IPS-NIHi11 (cell line): ENCODE data around the gene ZNF487.
A peak's percentile ranks its signal among the peaks of the same experiment; 100 is the strongest.
"Not testable (repeated sequence)": the region's sequence is repeated elsewhere in the genome, so short reads cannot be mapped to it uniquely, and the experiment has no call there.

Source experiments
- DNase-seq: peaks from one replicate; pipeline ENCODE4 v3.0.0; 2012; ENCODE audit warnings: mixed read lengths, low spot score

The ZNF487 gene

DNA sequence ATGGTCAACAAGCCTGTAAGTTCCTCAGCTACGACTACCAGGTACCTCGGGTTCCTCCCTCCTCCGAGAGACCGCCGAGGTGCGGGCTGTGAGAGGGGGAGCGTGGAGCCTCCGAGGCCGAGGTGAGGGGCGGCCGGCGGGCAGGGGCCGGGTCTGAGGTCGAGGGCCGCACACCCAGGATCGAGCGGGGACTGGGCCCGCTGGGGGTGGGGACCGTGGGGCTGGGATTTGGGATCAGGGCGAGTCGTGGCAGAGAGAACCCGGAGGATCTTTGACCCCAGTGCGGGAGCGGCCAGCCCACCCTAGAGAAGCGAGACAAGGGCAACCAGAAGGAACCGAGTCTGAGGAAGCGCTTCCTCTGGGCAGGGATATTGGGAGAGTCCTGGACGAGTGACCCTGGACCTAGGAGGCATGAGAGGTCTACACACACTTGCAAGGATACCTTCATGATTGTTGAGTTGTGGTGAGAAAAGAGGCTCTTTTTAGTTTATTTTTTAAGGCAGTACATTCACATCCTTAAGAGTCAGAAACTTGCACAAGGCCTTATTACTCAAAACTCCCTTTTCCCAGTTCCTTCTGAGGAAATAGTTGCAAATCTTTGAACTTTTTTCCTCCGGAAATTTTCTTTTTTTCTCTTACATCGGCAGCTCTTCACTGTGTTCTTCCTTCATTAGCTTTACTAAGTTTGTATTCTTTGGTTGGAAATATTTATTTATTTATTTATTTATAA lies 395 bp downstream of the ZNF487 start:
- no peak for DNase-seq

DNA sequence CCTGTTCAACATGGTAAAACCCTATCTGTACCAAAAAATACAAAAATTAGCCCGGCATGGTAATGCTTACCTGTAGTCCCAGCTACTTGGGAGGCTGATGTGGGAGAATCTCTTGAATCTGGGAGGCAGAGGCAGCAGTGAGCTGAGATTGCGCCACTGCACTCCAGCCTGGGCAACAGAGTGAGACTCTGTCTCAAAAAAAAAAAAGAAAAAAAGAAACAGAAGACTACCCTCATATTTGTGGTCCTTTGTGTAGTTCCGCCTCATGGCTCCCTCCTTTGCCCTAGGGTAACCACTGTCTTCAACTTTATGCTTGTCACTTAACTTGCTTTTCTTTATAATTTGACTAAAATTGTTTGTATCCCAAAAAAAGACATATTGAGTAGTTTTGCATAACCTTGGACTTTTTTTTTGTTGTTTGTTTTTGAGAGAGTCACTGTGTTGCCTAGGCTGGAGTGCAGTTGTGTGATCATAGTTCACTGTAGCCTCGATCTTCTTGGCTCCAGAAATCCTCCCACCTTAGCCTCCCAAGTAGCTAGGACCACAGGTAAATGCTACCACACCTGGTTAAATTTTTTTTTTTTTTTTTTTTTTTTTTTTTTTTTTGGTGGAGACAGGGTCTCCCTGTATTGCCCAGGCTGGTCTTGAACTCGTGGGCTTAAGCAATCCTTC lies 3.7 kb downstream of the ZNF487 start:
- no peak for DNase-seq

DNA sequence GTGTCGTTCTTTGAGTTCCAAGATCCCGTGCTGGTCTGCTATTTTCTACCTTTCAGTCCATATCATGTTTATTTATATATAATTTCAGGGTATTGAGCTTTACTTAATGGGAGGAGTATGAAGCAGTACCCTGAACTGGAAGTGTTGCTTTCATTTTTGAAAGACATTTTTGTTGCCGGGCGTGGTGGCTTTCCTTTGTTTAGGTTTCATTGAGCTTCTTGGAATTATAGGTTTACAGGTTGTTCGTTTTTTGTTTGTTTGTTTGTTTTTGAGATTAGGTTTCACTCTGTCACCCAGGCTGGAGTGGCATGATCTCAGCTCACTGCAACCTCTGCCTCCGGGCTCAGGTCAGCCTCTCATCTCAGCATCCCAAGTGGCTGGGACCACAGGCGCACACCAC lies 7.4 kb downstream of the ZNF487 start:
- no peak for DNase-seq

DNA sequence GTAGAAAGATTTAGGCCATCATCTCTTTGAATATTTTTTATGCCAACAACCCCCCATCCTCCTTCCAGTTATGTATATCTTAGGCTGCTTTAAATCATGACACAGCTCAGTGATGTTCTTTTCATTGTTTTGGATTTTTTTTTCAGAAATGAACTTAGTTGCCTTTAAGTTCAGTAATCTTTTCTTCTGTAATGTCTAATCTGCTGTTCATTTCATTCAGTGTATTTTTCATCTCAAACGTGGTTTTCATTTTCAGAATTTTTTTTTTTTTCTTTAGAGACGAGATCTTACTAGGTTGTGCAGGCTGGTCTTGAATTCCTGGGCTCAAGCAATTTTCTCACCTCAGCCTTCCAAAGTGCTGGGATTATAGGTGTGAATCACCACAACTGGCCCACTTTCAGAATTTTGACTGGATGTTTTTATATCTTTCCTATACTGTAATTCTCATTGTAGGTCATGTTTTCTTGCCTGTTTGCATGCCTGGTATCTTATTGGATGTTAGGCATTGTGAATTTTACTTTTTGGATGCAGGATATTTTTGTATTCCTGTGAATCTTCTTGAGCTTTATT lies 8.1 kb downstream of the ZNF487 start:
- DNase-seq, result no peak

DNA sequence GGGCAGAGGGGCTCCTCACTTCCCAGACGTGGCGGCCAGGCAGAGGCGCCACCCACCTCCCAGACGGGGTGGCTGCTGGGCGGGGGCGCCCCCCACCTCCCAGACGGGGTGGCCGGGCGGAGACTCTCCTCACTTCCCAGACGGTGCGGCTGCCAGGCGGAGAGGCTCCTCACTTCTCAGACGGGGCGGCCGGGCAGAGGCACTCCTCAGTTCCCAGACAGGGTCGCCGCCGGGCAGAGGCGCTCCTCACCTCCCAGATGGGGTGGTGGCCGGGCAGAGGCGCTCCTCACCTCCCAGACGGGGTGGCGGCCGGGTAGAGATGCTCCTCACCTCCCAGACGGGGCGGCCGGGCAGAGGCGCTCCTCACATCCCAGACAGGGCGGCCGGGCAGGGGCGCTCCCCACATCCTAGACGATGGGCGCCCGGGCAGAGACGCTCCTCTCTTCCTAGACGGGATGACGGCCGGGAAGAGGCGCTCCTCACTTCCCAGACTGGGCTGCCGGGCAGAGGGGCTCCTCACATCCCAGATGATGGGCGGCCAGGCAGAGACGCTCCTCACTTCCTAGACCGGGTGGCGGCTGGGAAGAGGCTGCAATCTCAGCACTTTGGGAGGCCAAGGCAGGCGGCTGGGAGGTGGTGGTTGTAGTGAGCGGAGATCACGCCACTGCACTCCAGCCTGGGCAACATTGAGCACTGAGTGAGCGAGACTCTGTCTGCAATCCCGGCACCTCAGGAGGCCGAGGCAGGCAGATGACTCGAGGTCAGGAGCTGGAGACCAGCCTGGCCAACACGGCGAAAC lies 9.5 kb downstream of the ZNF487 start:
- not testable (repeated sequence) for DNase-seq

DNA sequence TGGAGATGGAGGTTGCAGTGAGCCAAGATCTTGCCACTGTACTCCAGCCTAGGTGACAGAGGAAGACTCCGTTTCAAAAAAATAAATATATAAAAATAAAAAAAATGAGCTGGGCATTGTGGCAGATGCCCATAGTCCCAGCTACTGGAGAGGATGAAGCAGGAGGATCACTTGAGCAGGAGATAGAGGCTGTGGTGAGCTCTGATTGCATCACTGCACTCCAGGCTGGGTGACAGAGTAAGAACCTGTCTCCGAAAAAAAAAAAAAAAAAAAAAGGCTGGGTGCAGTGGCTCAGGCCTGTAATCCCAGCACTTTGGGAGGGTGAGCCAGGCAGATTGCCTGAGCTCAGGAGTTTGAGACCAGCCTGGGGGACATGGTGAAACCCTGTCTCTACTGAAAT lies 11.8 kb downstream of the ZNF487 start:
- DNase-seq, result no peak

DNA sequence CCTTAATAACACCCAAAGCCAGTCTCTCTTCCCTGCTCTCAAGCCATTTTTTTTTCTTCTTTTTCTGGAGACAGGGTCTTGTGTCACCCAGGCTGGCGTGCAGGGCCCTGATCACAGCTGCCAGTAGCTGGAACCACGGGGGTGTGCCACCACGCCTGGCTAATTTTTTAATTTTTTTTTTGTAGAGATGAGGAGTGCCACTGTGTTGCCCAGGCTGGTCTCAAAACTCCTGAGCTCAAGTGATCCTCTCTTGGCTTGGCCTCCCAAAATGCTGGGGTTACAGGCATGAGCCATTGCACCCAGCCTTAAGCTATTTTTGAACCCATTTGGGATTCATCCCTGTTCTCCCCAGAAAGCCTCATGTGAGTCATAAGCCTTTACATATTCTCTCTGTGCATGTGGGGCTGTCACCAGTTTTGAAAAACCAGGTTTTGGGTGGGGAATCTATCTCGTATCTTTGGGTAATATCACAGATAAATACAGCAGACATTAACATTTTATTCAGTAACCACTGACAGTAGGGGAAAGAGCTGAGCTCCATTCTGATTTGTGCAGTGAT lies 15.5 kb downstream of the ZNF487 start:
- no peak for DNase-seq

DNA sequence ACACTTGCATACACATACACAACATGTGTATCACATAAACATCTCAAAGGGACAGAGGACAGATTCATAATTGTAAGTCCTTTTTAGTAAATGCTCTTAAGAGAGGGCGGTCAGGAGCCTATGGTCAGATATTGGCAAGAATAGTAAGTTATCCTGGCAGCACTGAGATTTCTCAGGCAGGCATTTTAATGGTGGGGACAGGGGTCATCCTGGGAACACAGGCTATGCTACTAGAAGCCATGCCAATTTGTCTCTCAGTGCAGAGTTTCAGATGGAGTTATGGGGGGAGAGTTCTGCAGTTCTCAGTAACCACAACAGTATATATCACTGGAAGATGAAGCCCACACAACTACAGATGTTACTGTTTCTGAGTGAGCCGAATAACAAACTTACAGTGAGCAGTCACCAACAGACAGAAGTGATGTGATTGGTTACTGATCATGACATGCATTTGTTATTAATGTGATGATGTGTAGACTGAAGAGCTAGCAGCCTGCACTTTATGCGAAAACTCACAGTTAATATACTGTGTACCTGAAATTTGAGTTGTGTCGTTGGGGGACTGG lies 16.4 kb downstream of the ZNF487 start:
- no peak for DNase-seq

DNA sequence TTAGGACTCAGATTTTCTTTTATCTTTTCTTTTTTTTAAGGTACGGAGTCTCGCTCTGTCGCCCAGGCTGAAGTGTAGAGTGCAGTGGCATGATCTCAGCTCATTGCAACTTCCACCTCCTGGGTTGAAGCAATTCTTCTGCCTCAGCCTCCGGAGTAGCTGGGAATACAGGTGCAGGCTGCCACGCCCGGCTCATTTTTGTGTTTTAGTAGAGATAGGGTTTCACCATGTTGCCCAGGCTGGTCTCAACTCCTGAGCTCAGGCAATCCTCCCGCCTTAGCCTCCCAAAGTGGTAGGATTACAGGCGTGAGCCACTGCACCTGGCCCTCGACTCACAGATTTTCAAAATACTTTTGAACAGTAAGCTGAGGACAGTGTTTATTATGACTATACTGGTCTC lies 17.1 kb downstream of the ZNF487 start:
- not testable (repeated sequence) for DNase-seq

DNA sequence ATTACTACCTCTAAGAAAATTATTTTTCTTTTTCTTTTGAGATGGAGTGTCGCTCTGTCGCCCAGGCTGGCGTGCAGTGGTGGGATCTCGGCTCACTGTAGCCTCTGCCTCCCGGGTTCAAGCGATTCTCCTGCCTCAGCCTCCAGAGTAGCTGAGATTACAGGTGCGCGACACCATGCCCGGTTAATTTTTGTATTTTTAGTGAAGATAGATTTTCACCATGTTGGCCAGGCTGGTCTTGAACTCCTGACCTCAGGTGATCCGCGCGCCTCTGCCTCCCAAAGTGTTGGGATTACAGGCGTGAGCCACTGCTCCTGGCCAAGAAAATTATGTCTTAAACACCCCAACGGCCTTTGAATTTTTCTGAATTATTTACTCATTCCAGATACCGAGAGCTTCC lies 19.6 kb downstream of the ZNF487 start:
- not testable (repeated sequence) for DNase-seq

DNA sequence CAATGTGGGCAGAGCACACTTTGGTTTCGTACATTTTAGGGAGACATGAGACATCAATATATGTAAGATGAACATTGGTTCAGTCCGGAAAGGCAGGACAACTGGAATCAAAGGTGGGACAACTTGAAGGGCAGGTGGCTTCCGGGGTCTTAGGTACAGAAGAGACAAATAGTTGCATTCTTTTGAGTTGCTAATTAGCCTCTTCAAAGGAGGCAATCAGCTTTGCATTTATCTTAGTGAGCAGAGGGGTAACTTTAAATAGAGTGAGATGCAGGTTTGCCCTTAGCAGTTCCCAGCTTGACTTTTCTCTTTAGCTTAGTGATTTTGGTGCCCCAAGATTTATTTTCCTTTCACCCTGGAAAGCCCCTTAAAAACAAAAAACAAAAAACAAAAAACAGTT lies 21.3 kb downstream of the ZNF487 start:
- no peak for DNase-seq

DNA sequence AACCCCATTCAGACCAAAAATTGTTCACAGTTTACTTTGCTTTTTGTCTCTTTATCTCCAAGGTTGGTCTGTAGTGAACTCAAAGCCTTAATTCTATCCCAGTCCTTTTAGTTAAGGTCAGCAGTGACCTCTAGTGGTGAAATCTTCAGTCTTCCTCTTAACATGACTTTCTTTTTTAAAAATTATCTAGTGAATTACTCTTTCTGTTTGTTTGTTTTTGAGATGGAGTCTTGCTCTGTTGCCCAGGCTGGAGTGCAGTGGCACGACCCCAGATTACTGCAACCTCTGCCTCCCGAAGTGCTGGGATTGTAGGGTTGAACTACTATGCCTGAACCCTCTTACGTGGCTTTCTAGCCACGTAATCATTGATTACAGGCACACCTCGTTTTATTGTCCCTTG lies 25.0 kb downstream of the ZNF487 start:
- peak; percentile 48 for DNase-seq

DNA sequence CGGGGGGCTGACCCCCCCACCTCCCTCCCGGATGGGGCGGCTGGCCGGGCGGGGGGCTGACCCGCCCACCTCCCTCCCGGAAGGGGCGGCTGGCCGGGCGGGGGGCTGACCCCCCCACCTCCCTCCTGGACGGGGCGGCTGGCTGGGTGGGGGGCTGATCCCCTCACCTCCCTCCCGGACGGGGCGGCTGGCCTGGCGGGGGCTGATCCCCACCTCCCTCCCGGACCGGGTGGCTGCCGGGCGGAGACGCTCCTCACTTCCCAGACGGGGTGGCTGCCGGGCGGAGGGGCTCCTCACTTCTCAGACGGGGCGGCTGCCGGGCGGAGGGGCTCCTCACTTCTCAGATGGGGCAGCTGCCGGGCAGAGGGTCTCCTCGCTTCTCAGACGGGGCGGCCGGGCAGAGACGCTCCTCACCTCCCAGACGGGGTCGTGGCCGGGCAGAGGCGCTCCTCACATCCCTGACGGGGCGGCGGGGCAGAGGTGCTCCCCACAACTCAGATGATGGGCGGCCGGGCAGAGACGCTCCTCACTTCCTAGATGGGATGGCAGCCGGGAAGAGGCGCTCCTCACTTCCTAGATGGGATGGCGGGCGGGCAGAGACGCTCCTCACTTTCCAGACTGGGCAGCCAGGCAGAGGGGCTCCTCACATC lies 28.3 kb downstream of the ZNF487 start:
- DNase-seq, result not testable (repeated sequence)

DNA sequence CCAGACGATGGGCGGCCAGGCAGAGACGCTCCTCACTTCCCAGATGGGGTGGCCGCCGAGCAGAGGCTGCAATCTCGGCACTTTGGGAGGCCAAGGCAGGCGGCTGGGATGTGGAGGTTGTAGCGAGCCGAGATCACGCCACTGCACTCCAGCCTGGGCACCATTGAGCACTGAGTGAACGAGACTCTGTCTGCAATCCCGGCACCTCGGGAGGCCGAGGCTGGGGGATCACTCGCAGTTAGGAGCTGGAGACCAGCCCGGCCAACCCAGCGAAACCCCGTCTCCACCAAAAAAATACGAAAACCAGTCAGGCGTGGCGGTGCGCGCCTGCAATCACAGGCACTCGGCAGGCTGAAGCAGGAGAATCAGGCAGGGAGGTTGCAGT lies 28.8 kb downstream of the ZNF487 start:
- not testable (repeated sequence) for DNase-seq

DNA sequence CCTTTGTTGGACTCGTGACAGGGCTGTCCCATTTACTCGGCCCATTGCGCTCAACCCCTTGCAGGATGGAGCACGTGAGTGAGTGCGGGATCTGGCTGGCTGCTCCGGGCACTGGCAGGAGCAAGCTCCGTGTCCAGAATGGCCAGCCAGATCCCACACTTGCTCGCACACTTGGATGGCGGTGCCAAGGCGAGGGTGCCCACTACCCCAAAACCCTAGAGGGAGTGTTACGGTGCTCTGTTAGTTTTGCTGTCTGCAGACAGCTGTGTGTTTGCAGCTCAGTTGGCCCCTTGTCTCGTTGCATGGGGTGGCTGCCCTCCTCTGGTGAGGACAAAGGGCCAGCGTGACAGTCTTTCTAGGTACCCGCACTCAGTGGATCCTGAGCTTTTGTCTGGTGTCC lies 34.2 kb downstream of the ZNF487 start:
- no peak for DNase-seq

DNA sequence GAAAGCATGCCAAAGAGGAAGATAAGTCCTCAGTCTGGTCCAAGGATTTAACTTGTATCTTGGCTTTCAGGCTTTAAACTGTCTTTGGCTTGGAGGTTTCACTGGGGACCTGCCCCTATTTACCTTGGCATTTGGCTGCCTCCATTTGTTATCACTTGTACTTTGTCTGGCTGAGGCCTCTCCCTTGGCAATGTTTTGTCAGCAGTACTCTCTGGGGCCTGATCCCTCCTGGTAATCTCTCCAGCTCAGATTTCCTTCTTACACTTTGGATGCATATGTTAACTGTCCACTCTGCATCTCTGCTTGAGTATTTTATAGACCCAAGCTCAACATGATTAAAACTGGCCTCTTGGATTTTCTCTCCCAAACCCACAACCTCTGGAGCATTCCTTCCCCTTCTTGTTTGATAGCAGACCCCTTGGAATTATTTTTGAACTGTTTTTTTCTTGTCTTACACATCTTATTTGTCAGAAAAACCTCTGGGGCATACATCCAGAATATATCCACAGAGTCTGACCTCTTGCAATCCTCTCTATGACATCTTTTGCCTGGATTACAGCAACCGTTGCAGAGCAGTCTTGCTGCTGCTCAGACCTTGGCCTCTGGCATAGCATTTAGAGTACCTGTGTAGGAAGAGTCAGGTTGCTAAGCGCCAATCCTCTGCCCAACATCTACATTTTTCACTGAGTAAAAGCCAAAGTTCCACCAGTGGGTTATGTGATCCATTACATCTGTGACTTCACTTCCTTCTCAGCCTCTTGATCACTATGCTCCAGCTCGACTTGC lies 35.2 kb downstream of the ZNF487 start:
- no peak for DNase-seq

DNA sequence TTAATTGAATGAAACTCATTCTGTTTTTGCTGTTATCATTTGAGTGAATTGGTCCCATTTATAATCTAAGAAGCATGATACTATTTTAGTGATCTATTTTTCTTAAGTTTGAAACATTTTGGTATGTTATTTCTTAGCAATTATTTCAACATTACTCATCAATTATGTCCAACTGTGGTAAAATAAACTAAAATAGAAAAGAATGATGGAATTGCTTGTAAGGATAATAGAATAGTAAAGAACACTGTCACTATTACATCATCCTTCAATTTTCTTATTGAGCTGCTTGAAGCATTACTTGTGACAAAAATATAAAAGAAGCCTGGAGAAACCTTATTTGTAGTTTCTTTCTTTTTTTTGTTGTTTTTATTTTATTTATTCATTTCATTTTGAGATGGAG lies 42.4 kb downstream of the ZNF487 start:
- DNase-seq, result no peak

DNA sequence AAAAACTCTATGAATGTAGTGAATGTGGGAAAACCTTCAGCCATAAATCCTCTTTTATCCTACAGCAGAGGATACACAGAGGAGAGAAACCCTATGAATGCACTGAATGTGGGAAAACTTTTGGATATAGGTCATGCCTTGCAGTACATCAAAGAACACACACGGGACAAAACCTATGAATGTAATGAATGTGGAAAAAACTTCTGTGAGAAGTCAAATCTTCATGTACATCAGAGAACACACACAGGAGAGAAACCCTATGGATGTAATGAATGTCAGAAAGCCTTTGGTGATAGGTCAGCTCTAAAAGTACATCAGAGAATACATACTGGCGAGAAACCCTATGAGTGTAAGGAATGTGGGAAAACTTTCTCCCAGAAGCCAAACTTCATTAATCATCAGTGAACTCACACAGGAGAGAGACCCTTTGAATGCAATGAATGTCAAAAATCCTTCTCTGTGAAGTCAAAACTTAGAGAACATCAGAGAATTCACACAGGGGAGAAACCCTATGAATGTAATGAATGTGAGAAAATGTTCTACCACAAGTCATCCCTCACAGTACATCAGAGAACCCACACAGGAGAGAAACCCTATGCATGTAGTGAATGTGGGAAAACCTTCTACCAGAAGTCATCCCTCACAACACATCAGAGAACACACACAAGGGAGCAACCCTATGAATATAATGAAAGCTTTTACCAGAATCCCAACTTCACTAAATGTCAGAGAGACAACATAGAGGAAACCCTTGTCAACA lies 45.6 kb downstream of the ZNF487 start:
- no peak for DNase-seq

DNA sequence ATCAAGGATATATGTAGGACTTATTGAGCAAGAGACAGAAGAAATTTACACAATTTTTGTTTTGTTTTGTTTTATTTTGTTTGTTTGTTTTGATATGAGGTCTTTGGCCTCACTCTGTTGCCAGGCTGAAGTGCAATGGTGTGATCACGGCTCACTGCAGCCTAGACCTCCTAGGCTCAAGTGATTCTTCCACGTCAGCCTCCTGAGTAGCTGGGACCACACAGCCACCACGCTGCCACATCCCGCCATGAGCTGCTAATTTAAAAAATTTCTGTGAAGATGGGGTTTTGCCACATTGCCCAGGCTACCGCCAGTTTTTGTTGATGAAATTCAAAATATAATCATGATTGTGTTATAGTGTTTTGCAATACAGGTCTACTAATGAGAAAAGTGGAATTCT lies 54.9 kb downstream of the ZNF487 start:
- no peak for DNase-seq

DNA sequence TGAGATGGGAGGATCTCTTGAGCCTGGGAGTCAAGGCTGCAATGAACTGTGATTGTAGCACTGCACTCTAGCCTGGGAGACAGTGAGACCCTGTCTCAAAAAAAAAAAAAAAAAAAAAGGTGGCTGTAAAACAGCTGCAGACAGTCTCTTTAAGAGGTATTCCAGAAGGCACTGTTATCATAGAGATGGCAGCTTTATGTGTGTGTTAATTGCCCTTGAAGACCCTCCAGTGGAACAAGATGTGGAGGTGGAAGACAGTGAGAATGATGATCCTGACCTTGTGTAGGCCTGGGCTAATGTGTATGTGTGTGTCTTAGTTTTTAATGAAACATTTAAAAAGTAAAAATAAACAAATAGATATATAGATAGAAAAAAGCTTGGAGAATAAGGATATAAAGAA lies 66.0 kb downstream of the ZNF487 start:
- no peak for DNase-seq
